Measurements from ENCODE around the gene HLA-G.

Gene HLA-G

DNA sequence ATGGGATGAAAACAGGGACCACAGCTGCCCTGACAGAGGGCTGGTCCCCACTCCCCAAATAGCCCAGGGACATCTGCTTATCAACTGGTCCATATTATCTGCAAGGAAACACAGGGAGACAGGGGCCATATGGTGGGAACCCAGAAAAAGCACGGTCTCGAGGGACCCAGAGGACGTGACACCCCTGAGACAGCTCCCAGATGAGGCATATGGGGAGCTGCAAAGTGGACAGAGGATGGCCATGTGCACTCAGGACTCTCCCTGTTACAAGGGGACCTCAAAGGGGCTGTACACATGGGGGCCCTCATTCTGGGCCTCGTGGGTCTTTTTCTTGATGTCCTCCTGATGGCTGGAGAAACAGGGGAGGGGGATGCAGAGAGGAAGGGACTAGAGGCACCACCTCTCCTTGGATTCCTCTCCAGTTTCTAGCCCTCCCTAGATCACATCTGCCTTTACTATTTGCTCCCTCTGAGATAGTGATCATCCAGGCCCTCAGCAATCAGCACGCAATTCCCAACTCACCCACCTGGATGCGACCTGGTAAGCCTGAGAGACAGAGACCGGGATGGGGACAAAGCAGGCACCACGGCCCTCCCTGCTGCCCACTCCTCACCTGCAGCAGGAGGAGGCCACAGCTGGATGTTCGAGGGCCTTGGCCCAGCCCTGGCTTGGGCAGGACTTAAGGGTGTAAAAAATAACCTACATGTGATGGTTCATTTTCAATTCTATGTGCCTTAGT, 13.1 kb upstream of the HLA-G start:
- no peaks in the 10 kb centered on the region for H3K36me3 ChIP-seq (ENCODE audit: control insufficient read depth in 1 of 2, insufficient read depth in 2 of 2, low read length in 2 of 2)
- no peaks in the 10 kb centered on the region for H3K4me1 ChIP-seq (ENCODE audit: control insufficient read depth in 1 of 2, insufficient read depth in 2 of 2, low read length in 2 of 2)
- H3K9me3 ChIP-seq (ENCODE audit: control insufficient read depth in 1 of 2, low read length in 2 of 2), result no peaks in the 10 kb centered on the region
- H3K27ac ChIP-seq (ENCODE audit: low read depth, low read length), result no peak overlapping the region
- H3K9ac ChIP-seq (ENCODE audit: low read depth in 1 of 2, low read length in 2 of 2), result no peak overlapping the region
- no peaks in the 10 kb centered on the region for H3K27me3 ChIP-seq (ENCODE audit: control insufficient read depth in 1 of 2, insufficient read depth in 2 of 2, low read length in 2 of 2)
- no peak overlapping the region for H3K4me3 ChIP-seq (ENCODE audit: low read depth in 1 of 2, low read length in 2 of 2)

DNA sequence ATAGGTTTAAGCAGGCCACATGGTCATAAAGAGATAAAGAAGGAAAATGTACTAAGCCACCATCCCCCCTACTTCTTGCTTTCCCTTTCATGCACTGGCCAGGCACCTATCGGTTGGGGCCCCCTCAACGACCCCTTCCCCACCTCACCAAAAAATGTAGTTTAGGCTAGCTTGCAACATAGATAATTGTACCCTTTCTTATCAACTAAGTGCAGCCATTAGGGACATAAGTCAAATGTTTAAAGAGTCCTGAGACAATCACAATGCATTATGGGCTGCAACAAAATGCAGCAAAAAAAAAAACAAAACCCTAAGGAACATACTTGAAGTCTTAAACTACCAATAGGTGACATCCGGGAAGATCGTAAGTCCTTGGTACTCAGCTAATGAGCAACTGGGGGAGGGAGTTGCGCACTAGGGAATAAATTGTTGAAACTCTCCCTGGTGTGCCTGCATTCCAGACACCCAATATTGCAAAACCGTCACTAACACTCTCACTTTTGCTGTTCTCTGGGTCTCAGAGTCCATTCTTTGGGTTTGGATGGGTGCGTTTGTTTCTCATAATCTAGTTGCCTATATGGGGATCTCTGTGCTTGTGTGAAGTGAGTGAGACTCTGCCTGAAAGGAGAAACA, 12.4 kb upstream of the HLA-G start:
- H3K36me3 ChIP-seq (ENCODE audit: control insufficient read depth in 1 of 2, insufficient read depth in 2 of 2, low read length in 2 of 2), result no peaks in the 10 kb centered on the region
- no peak overlapping the region for H3K27ac ChIP-seq (ENCODE audit: low read depth, low read length)
- no peaks in the 10 kb centered on the region for H3K9me3 ChIP-seq (ENCODE audit: control insufficient read depth in 1 of 2, low read length in 2 of 2)
- H3K27me3 ChIP-seq (ENCODE audit: control insufficient read depth in 1 of 2, insufficient read depth in 2 of 2, low read length in 2 of 2), result no peaks in the 10 kb centered on the region
- H3K9ac ChIP-seq (ENCODE audit: low read depth in 1 of 2, low read length in 2 of 2), result no peak overlapping the region
- no peak overlapping the region for H3K4me3 ChIP-seq (ENCODE audit: low read depth in 1 of 2, low read length in 2 of 2)
- H3K4me1 ChIP-seq (ENCODE audit: control insufficient read depth in 1 of 2, insufficient read depth in 2 of 2, low read length in 2 of 2), result no peaks in the 10 kb centered on the region

DNA sequence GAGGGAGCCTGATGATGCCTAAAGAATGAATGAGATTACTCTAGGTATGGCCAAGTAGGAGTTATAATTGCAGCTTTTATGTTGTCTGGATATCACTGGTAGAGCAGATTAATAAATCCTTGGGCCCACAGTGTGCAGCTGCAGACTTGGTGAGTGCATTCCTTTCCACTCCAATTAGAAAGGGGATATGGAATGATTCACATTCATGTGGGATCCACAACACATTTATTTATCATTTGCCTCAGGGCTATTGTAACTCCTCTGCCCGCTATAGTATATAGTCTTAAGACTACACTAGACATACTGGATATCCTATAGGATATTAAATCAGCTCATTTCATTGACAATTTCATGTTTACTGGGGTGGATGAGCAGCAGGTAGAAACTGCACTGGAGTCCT, 11.6 kb upstream of the HLA-G start:
- H3K9ac ChIP-seq (ENCODE audit: low read depth in 1 of 2, low read length in 2 of 2), result no peak overlapping the region

DNA sequence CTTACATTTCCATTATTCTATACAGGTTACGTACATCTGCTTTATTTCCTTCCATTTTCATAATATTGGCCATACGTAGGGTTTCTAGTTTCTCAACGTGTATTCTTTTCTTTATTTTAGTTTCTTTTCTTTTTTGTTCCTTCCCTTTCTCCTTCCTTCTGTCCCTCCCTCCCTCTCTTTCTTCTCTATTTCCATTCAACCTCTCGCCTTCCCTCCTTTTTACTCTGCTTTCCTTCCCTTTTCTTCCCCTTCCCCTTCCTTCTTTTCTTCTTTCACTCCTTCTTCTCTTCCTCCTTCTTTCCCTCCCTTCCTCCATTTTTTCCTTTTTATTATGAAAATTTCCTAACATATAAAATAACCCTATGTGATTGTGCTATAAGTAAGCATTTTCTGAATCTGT, 8.7 kb upstream of the HLA-G start:
- Histone ChIP-seq H3K9me3 (ENCODE audit: control insufficient read depth in 1 of 2, low read length in 2 of 2) (no peaks in the 10 kb centered on the region), H3K27me3 (ENCODE audit: control insufficient read depth in 1 of 2, insufficient read depth in 2 of 2, low read length in 2 of 2) (no peaks in the 10 kb centered on the region), H3K9ac (ENCODE audit: low read depth in 1 of 2, low read length in 2 of 2) (no peak overlapping the region), H3K27ac (ENCODE audit: low read depth, low read length) (no peak overlapping the region), H3K4me1 (ENCODE audit: control insufficient read depth in 1 of 2, insufficient read depth in 2 of 2, low read length in 2 of 2) (no peaks in the 10 kb centered on the region), H3K4me3 (ENCODE audit: low read depth in 1 of 2, low read length in 2 of 2) (no peak overlapping the region), H3K36me3 (ENCODE audit: control insufficient read depth in 1 of 2, insufficient read depth in 2 of 2, low read length in 2 of 2) (no peaks in the 10 kb centered on the region)

More for the DNA sequence above, 11.6 kb upstream of the HLA-G start:
- no peaks in the 10 kb centered on the region for H3K9me3 ChIP-seq (ENCODE audit: control insufficient read depth in 1 of 2, low read length in 2 of 2)
- H3K27me3 ChIP-seq (ENCODE audit: control insufficient read depth in 1 of 2, insufficient read depth in 2 of 2, low read length in 2 of 2), result no peaks in the 10 kb centered on the region
- H3K36me3 ChIP-seq (ENCODE audit: control insufficient read depth in 1 of 2, insufficient read depth in 2 of 2, low read length in 2 of 2), result no peaks in the 10 kb centered on the region
- no peak overlapping the region for H3K27ac ChIP-seq (ENCODE audit: low read depth, low read length)
- H3K4me1 ChIP-seq (ENCODE audit: control insufficient read depth in 1 of 2, insufficient read depth in 2 of 2, low read length in 2 of 2), result no peaks in the 10 kb centered on the region
- no peak overlapping the region for H3K4me3 ChIP-seq (ENCODE audit: low read depth in 1 of 2, low read length in 2 of 2)

DNA sequence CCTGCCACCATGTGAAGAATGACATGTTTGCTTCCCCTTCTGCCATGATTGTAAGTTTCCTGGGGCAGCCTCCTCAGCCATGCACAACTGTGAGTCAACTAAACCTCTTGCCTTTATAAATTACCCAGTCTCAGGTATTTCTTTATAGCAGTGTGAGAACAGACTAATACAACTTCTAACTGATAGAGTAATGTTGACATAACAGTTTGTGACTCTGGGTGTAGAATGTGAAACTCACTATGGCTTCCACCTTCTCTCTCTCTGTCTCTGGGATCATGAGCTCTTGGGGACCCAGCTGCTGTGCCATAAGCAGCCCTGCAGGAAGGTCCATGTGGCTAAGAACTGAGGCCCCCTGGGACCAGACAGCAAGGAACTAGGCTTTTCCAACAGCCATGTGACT, 3.5 kb upstream of the HLA-G start:
- no peak overlapping the region for H3K9ac ChIP-seq (ENCODE audit: low read depth in 1 of 2, low read length in 2 of 2)
- H3K27me3 ChIP-seq (ENCODE audit: control insufficient read depth in 1 of 2, insufficient read depth in 2 of 2, low read length in 2 of 2), result peaks cover 18 to 24% of the 10 kb centered on the region in 2 donors
- no peaks in the 10 kb centered on the region for H3K4me1 ChIP-seq (ENCODE audit: control insufficient read depth in 1 of 2, insufficient read depth in 2 of 2, low read length in 2 of 2)
- no peaks in the 10 kb centered on the region for H3K9me3 ChIP-seq (ENCODE audit: control insufficient read depth in 1 of 2, low read length in 2 of 2)
- no peaks in the 10 kb centered on the region for H3K36me3 ChIP-seq (ENCODE audit: control insufficient read depth in 1 of 2, insufficient read depth in 2 of 2, low read length in 2 of 2)
- no peak overlapping the region for H3K4me3 ChIP-seq (ENCODE audit: low read depth in 1 of 2, low read length in 2 of 2)
- no peak overlapping the region for H3K27ac ChIP-seq (ENCODE audit: low read depth, low read length)

DNA sequence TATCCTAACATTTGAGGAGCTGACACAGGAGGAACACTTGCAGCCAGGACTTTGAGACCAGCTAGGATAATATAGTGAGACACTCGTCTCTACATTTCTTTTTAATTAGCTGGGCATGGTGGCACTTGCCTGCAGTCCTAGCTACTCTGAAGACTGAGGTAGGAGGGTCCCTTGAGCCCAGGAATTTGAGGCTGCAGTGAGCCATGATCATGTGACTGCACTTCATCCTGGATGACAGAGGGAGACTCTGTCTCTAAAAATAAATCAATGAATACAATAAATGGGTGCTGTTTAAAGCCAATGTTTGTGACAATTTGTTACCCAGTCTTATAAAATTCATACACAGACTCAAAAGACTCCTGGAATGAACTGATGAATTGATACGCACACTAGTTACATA, 1.8 kb upstream of the HLA-G start:
- Histone ChIP-seq H3K4me3 (ENCODE audit: low read depth in 1 of 2, low read length in 2 of 2) (no peak overlapping the region), H3K27me3 (ENCODE audit: control insufficient read depth in 1 of 2, insufficient read depth in 2 of 2, low read length in 2 of 2) (peaks cover 25 to 31% of the 10 kb centered on the region in 2 donors), H3K27ac (ENCODE audit: low read depth, low read length) (no peak overlapping the region), H3K9ac (ENCODE audit: low read depth in 1 of 2, low read length in 2 of 2) (no peak overlapping the region), H3K4me1 (ENCODE audit: control insufficient read depth in 1 of 2, insufficient read depth in 2 of 2, low read length in 2 of 2) (no peaks in the 10 kb centered on the region), H3K36me3 (ENCODE audit: control insufficient read depth in 1 of 2, insufficient read depth in 2 of 2, low read length in 2 of 2) (no peaks in the 10 kb centered on the region), H3K9me3 (ENCODE audit: control insufficient read depth in 1 of 2, low read length in 2 of 2) (no peaks in the 10 kb centered on the region)

DNA sequence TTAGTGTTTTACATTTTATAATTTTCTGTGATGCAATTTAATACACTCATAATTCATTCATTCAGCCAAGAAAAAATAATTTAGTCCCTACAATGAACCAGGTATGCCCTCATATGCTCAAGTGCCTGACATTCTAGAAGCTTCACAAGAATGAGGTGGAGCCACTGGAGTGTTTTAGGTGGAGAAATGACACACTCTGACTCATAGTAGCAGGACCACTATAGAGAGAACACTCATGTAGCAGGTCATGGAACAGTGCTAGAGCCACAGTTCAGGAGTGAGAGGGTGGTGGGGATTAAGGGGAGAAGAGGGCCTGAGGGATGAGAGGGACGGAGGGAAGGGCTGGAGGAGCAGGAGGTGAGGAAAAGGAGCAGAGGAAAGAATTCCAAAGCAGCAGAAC, 1.4 kb upstream of the HLA-G start:
- no peak overlapping the region for H3K9ac ChIP-seq (ENCODE audit: low read depth in 1 of 2, low read length in 2 of 2)
- no peaks in the 10 kb centered on the region for H3K4me1 ChIP-seq (ENCODE audit: control insufficient read depth in 1 of 2, insufficient read depth in 2 of 2, low read length in 2 of 2)
- H3K9me3 ChIP-seq (ENCODE audit: control insufficient read depth in 1 of 2, low read length in 2 of 2), result no peaks in the 10 kb centered on the region
- H3K27ac ChIP-seq (ENCODE audit: low read depth, low read length), result no peak overlapping the region
- no peak overlapping the region for H3K4me3 ChIP-seq (ENCODE audit: low read depth in 1 of 2, low read length in 2 of 2)
- H3K36me3 ChIP-seq (ENCODE audit: control insufficient read depth in 1 of 2, insufficient read depth in 2 of 2, low read length in 2 of 2), result no peaks in the 10 kb centered on the region
- H3K27me3 ChIP-seq (ENCODE audit: control insufficient read depth in 1 of 2, insufficient read depth in 2 of 2, low read length in 2 of 2), result peaks cover 25 to 34% of the 10 kb centered on the region in 2 donors

DNA sequence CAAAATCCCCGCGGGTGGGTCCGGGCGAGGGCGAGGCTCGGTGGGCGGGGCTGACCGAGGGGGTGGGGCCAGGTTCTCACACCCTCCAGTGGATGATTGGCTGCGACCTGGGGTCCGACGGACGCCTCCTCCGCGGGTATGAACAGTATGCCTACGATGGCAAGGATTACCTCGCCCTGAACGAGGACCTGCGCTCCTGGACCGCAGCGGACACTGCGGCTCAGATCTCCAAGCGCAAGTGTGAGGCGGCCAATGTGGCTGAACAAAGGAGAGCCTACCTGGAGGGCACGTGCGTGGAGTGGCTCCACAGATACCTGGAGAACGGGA, 809 bp downstream of the HLA-G start:
- Histone ChIP-seq H3K4me3 (ENCODE audit: low read depth in 1 of 2, low read length in 2 of 2) (peak overlapping the region in 1 of 2 donors; percentile 29), H3K9ac (ENCODE audit: low read depth in 1 of 2, low read length in 2 of 2) (no peak overlapping the region), H3K27ac (ENCODE audit: low read depth, low read length) (no peak overlapping the region), H3K9me3 (ENCODE audit: control insufficient read depth in 1 of 2, low read length in 2 of 2) (no peaks in the 10 kb centered on the region), H3K36me3 (ENCODE audit: control insufficient read depth in 1 of 2, insufficient read depth in 2 of 2, low read length in 2 of 2) (no peaks in the 10 kb centered on the region), H3K27me3 (ENCODE audit: control insufficient read depth in 1 of 2, insufficient read depth in 2 of 2, low read length in 2 of 2) (peaks cover 25 to 40% of the 10 kb centered on the region in 2 donors), H3K4me1 (ENCODE audit: control insufficient read depth in 1 of 2, insufficient read depth in 2 of 2, low read length in 2 of 2) (no peaks in the 10 kb centered on the region)

DNA sequence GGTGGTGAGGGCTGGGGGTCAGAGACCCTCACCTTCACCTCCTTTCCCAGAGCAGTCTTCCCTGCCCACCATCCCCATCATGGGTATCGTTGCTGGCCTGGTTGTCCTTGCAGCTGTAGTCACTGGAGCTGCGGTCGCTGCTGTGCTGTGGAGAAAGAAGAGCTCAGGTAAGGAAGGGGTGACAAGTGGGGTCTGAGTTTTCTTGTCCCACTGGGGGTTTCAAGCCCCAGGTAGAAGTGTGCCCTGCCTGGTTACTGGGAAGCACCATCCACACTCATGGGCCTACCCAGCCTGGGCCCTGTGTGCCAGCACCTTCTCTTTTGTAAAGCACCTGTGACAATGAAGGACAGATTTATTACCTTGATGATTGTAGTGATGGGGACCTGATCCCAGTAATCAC, 2.1 kb downstream of the HLA-G start:
- Histone ChIP-seq H3K9me3 (ENCODE audit: control insufficient read depth in 1 of 2, low read length in 2 of 2) (no peaks in the 10 kb centered on the region), H3K36me3 (ENCODE audit: control insufficient read depth in 1 of 2, insufficient read depth in 2 of 2, low read length in 2 of 2) (no peaks in the 10 kb centered on the region), H3K9ac (ENCODE audit: low read depth in 1 of 2, low read length in 2 of 2) (no peak overlapping the region), H3K27me3 (ENCODE audit: control insufficient read depth in 1 of 2, insufficient read depth in 2 of 2, low read length in 2 of 2) (peaks cover 25 to 37% of the 10 kb centered on the region in 2 donors), H3K4me1 (ENCODE audit: control insufficient read depth in 1 of 2, insufficient read depth in 2 of 2, low read length in 2 of 2) (no peaks in the 10 kb centered on the region), H3K4me3 (ENCODE audit: low read depth in 1 of 2, low read length in 2 of 2) (no peak overlapping the region), H3K27ac (ENCODE audit: low read depth, low read length) (no peak overlapping the region)

DNA sequence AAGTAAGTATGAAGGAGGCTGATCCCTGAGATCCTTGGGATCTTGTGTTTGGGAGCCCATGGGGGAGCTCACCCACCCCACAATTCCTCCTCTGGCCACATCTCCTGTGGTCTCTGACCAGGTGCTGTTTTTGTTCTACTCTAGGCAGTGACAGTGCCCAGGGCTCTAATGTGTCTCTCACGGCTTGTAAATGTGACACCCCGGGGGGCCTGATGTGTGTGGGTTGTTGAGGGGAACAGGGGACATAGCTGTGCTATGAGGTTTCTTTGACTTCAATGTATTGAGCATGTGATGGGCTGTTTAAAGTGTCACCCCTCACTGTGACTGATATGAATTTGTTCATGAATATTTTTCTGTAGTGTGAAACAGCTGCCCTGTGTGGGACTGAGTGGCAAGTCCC, 2.8 kb downstream of the HLA-G start:
- Histone ChIP-seq H3K4me3 (ENCODE audit: low read depth in 1 of 2, low read length in 2 of 2) (no peak overlapping the region), H3K27me3 (ENCODE audit: control insufficient read depth in 1 of 2, insufficient read depth in 2 of 2, low read length in 2 of 2) (peaks cover 28 to 40% of the 10 kb centered on the region in 2 donors), H3K9me3 (ENCODE audit: control insufficient read depth in 1 of 2, low read length in 2 of 2) (no peaks in the 10 kb centered on the region), H3K9ac (ENCODE audit: low read depth in 1 of 2, low read length in 2 of 2) (no peak overlapping the region), H3K27ac (ENCODE audit: low read depth, low read length) (no peak overlapping the region), H3K4me1 (ENCODE audit: control insufficient read depth in 1 of 2, insufficient read depth in 2 of 2, low read length in 2 of 2) (no peaks in the 10 kb centered on the region), H3K36me3 (ENCODE audit: control insufficient read depth in 1 of 2, insufficient read depth in 2 of 2, low read length in 2 of 2) (no peaks in the 10 kb centered on the region)

Data from duodenal mucosa (tissue), 2 donors.